Prostate gland (tissue), 2 donors: ENCODE data around the gene CTSK. TPM values are rescaled to one million over a fixed set of nuclear protein-coding genes. Genes with fewer than 3 reads are reported as not detected.
"Not testable (repeated sequence)": the region's sequence is repeated elsewhere in the genome, so short reads cannot be mapped to it uniquely, and the experiment has no call there.

ENCODE experiments used
- DNase-seq: peaks from one replicate; pipeline ENCODE4 v3.0.0-alpha.2; 2019; ENCODE audit warnings: low spot score
- H3K27ac ChIP-seq, 2 donors: fragments of 200-600 bp; sonication (generic); 2 replicates each; pipeline ENCODE4 v1.5.1; 2017 to 2019
- H3K27me3 ChIP-seq: fragments of 200-600 bp; sonication (generic); replicated peaks from 2 replicates; pipeline ENCODE4 v1.5.1; 2019; ENCODE audit not compliant: insufficient read depth
- H3K36me3 ChIP-seq, 2 donors: fragments of 200-600 bp; sonication (generic); 1 replicate in 1 of 2; 2 replicates in 1 of 2; pipeline versions ENCODE4 v1.5.1 to v1.8.1; 2017 to 2019
- H3K4me1 ChIP-seq: fragments of 200-600 bp; sonication (generic); replicated peaks from 2 replicates; pipeline ENCODE4 v1.5.1; 2019
- H3K4me3 ChIP-seq, 2 donors: fragments of 200-600 bp; sonication (generic); 2 replicates each; pipeline ENCODE4 v1.5.1; 2017 to 2019
- H3K9me3 ChIP-seq: fragments of 200-600 bp; sonication (generic); 2 replicates; pipeline ENCODE4 v1.5.1; 2017
- POLR2A ChIP-seq: fragments of 450-650 bp; IDR thresholded peaks from one replicate; pipeline ENCODE4 v1.6.1; 2016; ENCODE audit warnings: antibody characterized with exemption, mild to moderate bottlenecking
- POLR2AphosphoS5 ChIP-seq: sonication (generic); formaldehyde crosslinking; IDR thresholded peaks from one replicate; pipeline ENCODE4 v1.6.1; 2017; ENCODE audit warnings: antibody characterized with exemption
- WGBS: methylation state at CpG from one replicate; pipeline ENCODE4 v1.1.5; 2018; 5-methylcytosine and 5-hydroxymethylcytosine counted together
- intact Hi-C: fragments of 100-400 bp; cut with DNase I; formaldehyde crosslinking; loops from one replicate; pipeline ENCODE4 v1.14.2; 2022
- total RNA-seq, 2 donors: library from RNA; depleted of rRNA; stranded (reverse); fragments of >200 nt; gene quantifications; one replicate each; pipeline ENCODE4 v1.1.0, GENCODE V29; 2016
- TF ChIP-seq, protein P1 (sequence below), 4 experiments: fragments of 200-600 bp in 2 of 4; fragments of 450-650 bp in 2 of 4; sonication (generic) in 2 of 4; IDR thresholded peaks; 1 replicate in 3 of 4; 2 replicates in 1 of 4; pipeline ENCODE4 v1.5.1; 2016 to 2019; ENCODE audit warnings: antibody characterized with exemption in 4 of 4, mild to moderate bottlenecking in 2 of 4, moderate library complexity in 2 of 4

Gene CTSK
- total RNA-seq, 2 donors from 2014 or later, result 6.6 to 30.4 TPM

DNA sequence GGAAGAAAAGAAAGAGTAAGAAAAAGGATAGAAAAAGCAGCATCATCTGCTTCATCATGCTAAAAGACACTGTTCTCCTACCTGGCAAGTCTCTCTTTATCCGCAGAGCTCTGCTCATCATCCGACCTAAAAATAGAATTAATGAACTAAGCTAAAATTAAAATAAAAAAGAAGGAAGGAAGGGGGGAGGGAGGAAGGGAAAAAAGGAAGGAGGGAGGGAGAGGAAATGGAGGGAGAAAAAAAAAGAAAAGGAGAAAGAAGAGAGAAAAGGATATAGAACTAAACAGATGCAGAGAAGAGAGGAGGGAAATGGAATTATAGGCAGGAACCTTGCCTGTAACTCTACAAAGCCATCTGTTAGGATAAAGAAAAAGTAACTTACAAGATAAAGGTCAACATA, 34.3 kb upstream of the CTSK start:
- intact Hi-C loops, result no loop called here
- Histone ChIP-seq H3K27me3 (no peaks in the 10 kb centered on the region), H3K36me3 (peaks cover 0 to 5% of the 10 kb centered on the region in 2 donors), H3K9me3 (no peaks in the 10 kb centered on the region), H3K4me1 (no peaks in the 10 kb centered on the region), H3K4me3 (no peak overlapping the region), H3K27ac (no peak overlapping the region)
- WGBS, result 84% methylated on average over 2 of the region's 2 CpGs
- TF ChIP-seq POLR2A (no peak), POLR2AphosphoS5 (no peak)
- TF ChIP-seq, protein P1, sequence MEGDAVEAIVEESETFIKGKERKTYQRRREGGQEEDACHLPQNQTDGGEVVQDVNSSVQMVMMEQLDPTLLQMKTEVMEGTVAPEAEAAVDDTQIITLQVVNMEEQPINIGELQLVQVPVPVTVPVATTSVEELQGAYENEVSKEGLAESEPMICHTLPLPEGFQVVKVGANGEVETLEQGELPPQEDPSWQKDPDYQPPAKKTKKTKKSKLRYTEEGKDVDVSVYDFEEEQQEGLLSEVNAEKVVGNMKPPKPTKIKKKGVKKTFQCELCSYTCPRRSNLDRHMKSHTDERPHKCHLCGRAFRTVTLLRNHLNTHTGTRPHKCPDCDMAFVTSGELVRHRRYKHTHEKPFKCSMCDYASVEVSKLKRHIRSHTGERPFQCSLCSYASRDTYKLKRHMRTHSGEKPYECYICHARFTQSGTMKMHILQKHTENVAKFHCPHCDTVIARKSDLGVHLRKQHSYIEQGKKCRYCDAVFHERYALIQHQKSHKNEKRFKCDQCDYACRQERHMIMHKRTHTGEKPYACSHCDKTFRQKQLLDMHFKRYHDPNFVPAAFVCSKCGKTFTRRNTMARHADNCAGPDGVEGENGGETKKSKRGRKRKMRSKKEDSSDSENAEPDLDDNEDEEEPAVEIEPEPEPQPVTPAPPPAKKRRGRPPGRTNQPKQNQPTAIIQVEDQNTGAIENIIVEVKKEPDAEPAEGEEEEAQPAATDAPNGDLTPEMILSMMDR (IDR thresholded peaks at IDR 0.05), result no peak
- DNase-seq, result no peak

DNA sequence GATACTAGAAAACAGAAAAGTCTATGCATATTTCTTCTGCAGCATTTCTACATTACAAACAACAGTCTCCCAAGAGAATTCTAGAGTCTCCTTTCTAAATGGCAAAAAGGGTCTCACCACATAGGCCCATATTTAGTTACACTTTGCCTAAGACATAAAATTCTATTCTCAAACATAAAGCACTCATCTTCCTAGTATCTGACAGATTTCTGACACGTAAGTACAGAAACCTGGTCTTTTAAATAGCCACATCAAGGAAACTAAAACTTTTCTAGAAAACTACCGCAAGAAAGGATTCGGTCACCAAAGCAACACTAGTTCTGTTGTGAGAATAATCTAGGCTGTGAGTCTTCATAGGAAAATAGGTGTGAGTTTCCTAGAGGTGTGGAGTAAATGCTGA, 33.6 kb upstream of the CTSK start:
- Histone ChIP-seq H3K4me3 (no peak overlapping the region), H3K36me3 (peaks cover 0 to 5% of the 10 kb centered on the region in 2 donors), H3K27me3 (no peaks in the 10 kb centered on the region), H3K27ac (no peak overlapping the region), H3K9me3 (no peaks in the 10 kb centered on the region), H3K4me1 (no peaks in the 10 kb centered on the region)
- no peak for DNase-seq
- TF ChIP-seq POLR2AphosphoS5, result no peak
- TF ChIP-seq POLR2A, result no peak
- TF ChIP-seq, protein P1 (IDR thresholded peaks at IDR 0.05), result no peak
- 94% methylated on average over 3 of the region's 3 CpGs for WGBS
- intact Hi-C loops, result no loop called here

DNA sequence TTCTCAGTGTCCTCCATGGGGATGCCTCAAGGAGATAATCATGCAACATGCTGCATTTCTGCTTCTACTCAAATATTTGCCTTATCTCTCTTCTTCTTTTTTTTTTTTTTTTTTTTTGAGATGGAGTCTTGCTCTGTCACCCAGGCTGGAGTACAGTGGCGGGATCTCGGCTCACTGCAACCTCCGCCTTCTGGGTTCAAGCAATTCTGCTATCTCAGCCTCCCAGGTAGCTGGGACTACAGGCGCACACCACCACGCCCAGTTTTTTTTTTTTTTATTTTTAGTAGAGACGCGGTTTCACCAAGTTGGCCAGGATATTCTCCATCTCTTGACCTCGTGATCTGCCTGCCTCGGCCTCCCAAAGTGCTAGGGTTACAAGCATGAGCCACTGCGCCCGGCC, 32.8 kb upstream of the CTSK start:
- WGBS, result 94% methylated on average over 11 of the region's 11 CpGs
- H3K4me3 ChIP-seq, H3K4me1 ChIP-seq, H3K27me3 ChIP-seq, H3K27ac ChIP-seq, DNase-seq, H3K36me3 ChIP-seq, H3K9me3 ChIP-seq, intact Hi-C loops: not testable (repeated sequence)

DNA sequence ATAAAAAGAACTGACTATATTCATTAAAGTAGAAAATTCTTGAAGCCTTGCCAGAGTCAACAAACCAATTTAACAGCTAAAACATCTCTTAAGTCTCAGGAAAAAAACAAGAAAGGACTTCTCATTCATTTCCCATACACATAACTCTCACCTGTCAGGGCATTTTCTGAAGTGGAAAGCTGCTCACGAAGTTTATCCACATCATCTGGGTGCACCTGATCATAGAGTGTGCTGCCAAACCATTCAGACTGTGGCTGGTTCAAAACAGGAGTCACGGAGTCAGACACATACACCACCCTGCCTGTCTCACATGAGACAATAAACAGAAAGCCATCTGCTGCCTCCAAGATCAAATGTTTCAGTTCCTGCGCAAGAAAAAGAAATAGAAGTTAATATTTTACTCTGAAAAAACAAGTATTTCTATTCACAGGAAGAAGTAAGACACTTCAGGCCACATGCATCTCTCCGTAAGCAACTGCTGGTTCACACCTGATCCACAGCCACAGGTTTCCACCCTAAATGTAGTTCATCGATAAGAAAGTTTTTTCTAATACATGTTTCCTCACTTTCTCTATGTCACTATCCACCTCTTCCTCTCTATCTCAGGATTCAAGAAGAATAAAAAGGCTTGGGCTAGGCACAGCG, 28.2 kb upstream of the CTSK start:
- no peak for TF ChIP-seq POLR2A
- TF ChIP-seq, protein P1 (IDR thresholded peaks at IDR 0.05), result no peak
- no peak for TF ChIP-seq POLR2AphosphoS5
- intact Hi-C loops, result no loop called here
- Histone ChIP-seq H3K4me1 (no peaks in the 10 kb centered on the region), H3K27me3 (no peaks in the 10 kb centered on the region), H3K4me3 (no peak overlapping the region), H3K27ac (no peak overlapping the region), H3K9me3 (no peaks in the 10 kb centered on the region), H3K36me3 (peaks cover 0 to 5% of the 10 kb centered on the region in 2 donors)
- DNase-seq, result no peak
- 50% methylated on average over 6 of the region's 6 CpGs for WGBS

DNA sequence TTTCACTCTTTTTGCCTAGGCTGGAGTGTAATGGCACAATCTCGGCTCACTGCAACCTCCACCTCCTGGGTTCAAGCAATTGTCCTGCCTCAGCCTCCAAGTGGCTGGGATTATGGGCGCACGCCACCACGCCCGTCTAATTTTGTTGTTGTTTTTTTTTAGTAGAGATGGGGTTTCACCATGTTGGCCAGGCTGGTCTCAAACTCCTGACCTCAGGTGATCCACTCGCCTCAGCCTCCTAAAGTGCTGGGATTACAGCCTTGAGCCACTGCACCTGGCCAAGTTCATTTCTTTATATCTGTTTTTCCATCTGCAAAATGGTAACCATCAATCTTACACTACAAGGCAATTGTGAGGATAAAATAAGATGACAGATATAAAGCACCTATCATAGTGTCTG, 25.9 kb upstream of the CTSK start:
- intact Hi-C loops, H3K4me1 ChIP-seq, H3K36me3 ChIP-seq, H3K9me3 ChIP-seq, H3K27me3 ChIP-seq, H3K27ac ChIP-seq, H3K4me3 ChIP-seq, DNase-seq: not testable (repeated sequence)
- 96% methylated on average over 6 of the region's 6 CpGs for WGBS

DNA sequence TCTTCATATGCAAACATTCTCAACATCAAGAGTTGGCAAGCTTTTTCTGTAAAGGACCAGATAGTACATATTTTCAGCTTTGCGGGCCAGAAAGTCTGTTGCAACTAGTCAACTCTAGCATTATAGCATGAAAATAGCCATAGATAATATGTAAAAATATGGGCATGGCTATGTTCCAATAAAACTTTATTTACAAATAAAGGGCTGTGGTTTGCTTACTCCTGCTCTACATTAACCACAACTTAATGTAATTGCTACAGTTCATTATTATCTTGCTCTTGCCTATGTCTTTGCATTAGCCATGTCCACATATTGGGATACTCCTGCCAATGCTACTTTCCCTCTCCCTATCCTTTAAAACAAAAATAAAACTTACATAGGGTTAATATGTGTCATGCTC, 24.5 kb upstream of the CTSK start:
- H3K27me3 ChIP-seq, result no peaks in the 10 kb centered on the region
- intact Hi-C loops, result no loop called here
- no peaks in the 10 kb centered on the region for H3K4me1 ChIP-seq
- no peak for DNase-seq
- WGBS, result 97% methylated on average over 1 of the region's 1 CpG
- H3K36me3 ChIP-seq, result no peaks in the 10 kb centered on the region
- H3K9me3 ChIP-seq, result no peaks in the 10 kb centered on the region
- no peak overlapping the region for H3K4me3 ChIP-seq
- TF ChIP-seq, protein P1 (IDR thresholded peaks at IDR 0.05), result no peak
- TF ChIP-seq POLR2AphosphoS5, result no peak
- TF ChIP-seq POLR2A, result no peak
- H3K27ac ChIP-seq, result no peak overlapping the region
